ENCODE data around the gene PTPRE.

DNA sequence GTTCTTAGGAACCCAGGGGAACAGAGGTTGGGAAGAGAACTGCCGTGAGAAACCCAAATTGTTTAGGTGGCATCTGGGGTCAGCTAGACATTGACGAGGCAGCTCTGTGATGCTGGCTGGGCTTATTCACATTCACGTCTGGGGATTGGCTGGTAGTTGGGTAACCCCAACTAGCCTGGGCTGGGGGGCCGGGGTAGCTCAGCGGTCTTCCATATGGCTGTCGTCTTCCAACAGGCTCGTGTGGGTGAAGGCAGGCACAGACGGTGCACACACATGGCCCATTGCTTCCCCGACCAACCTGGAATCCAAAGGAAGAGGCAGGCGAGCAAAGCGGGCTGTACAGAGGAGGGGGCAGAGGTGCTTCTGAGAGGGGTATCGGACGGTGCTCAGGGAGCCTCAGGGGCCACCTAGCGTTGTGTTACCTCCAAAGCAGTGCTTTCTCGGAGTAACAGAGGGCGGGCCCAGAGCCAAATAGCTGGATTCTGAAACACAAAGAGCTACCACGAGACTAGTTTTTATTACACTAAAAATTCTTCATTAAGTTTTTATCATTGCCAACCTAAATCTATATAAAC is 184.8 kb downstream of the PTPRE start:
- TF ChIP-seq, protein P1, sequence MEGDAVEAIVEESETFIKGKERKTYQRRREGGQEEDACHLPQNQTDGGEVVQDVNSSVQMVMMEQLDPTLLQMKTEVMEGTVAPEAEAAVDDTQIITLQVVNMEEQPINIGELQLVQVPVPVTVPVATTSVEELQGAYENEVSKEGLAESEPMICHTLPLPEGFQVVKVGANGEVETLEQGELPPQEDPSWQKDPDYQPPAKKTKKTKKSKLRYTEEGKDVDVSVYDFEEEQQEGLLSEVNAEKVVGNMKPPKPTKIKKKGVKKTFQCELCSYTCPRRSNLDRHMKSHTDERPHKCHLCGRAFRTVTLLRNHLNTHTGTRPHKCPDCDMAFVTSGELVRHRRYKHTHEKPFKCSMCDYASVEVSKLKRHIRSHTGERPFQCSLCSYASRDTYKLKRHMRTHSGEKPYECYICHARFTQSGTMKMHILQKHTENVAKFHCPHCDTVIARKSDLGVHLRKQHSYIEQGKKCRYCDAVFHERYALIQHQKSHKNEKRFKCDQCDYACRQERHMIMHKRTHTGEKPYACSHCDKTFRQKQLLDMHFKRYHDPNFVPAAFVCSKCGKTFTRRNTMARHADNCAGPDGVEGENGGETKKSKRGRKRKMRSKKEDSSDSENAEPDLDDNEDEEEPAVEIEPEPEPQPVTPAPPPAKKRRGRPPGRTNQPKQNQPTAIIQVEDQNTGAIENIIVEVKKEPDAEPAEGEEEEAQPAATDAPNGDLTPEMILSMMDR (conservative IDR thresholded peaks at IDR 0.05; ENCODE audit: low read depth, low read length), result no peak
- no peak for TF ChIP-seq EZH2 (IDR thresholded peaks at IDR 0.05; ENCODE audit: borderline replicate concordance, low read depth, low read length, poor library complexity, severe bottlenecking)

Measured in A673 (cell line).